ENCODE results near the gene DDX52. TPM values are rescaled to one million over a fixed set of nuclear protein-coding genes. Genes with fewer than 3 reads are reported as not detected.
A peak's percentile ranks its signal among the peaks of the same experiment; 100 is the strongest.
"Not testable (repeated sequence)": the region's sequence is repeated elsewhere in the genome, so short reads cannot be mapped to it uniquely, and the experiment has no call there.

DDX52 gene, protein sequence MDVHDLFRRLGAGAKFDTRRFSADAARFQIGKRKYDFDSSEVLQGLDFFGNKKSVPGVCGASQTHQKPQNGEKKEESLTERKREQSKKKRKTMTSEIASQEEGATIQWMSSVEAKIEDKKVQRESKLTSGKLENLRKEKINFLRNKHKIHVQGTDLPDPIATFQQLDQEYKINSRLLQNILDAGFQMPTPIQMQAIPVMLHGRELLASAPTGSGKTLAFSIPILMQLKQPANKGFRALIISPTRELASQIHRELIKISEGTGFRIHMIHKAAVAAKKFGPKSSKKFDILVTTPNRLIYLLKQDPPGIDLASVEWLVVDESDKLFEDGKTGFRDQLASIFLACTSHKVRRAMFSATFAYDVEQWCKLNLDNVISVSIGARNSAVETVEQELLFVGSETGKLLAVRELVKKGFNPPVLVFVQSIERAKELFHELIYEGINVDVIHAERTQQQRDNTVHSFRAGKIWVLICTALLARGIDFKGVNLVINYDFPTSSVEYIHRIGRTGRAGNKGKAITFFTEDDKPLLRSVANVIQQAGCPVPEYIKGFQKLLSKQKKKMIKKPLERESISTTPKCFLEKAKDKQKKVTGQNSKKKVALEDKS
- total RNA-seq (ENCODE audit: low replicate concordance) = 37.5 and 49.4 TPM in 2 replicates
- long read RNA-seq, full-length matches to known transcripts = 95 of 248 reads
- long read RNA-seq, partial matches to known transcripts = 124 of 248 reads
- long read RNA-seq, other reads (novel, unspliced or antisense) = 29 of 248 reads

DNA sequence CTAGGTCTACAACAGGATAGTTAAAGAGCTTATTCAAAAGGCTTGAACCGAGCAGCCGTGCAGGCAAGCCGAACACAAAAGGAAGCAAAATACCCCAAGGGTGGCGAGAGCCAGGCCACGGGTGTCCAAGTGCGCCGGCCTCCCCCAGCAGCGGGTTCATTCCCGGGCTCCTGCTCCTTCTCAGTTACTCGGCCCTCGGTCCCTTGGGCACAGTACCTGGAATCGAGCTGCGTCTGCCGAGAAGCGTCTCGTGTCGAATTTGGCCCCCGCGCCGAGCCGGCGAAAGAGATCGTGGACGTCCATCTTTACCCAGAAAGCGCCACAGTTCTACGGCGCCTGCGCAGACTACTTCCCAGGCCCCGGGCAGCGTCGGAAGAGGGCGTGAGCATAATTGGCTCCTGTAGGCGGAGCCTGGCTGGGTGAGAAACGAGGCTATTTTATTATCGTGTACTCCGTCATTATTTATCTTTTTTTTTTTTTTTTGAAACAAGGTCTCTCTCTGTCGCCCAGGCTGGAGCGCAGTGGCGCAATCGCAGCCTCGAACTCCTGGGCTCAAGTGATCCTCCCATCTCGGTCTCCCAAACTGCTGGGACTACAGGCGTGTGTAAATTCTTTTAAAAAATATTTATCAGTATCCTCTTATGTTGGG, at the start of gene DDX52:
Gene DDX52 (minus strand): TSS at position 329 of the 649 bp plus-strand sequence. CDS start 26 bp downstream, at position 303.
- no peaks in the 10 kb centered on the region for H3K9me3 Mint-ChIP-seq
- peaks cover 39% of the 10 kb centered on the region for H3K27me3 Mint-ChIP-seq
- peak; percentile 87 for DNase-seq (ENCODE audit: extremely low spot score, unreplicated experiment)
- H3K36me3 Mint-ChIP-seq = peaks cover 15% of the 10 kb centered on the region
- H3K27ac Mint-ChIP-seq = peak within 1 kb of the TSS; percentile 92
- H3K4me1 Mint-ChIP-seq (ENCODE audit: unreplicated experiment) = peaks cover 17% of the 10 kb centered on the region
- peak within 1 kb of the TSS; percentile 95 for H3K4me3 Mint-ChIP-seq
- TF ChIP-seq, protein P1, sequence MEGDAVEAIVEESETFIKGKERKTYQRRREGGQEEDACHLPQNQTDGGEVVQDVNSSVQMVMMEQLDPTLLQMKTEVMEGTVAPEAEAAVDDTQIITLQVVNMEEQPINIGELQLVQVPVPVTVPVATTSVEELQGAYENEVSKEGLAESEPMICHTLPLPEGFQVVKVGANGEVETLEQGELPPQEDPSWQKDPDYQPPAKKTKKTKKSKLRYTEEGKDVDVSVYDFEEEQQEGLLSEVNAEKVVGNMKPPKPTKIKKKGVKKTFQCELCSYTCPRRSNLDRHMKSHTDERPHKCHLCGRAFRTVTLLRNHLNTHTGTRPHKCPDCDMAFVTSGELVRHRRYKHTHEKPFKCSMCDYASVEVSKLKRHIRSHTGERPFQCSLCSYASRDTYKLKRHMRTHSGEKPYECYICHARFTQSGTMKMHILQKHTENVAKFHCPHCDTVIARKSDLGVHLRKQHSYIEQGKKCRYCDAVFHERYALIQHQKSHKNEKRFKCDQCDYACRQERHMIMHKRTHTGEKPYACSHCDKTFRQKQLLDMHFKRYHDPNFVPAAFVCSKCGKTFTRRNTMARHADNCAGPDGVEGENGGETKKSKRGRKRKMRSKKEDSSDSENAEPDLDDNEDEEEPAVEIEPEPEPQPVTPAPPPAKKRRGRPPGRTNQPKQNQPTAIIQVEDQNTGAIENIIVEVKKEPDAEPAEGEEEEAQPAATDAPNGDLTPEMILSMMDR (conservative IDR thresholded peaks at IDR 0.05) = peak; percentile 21

DNA sequence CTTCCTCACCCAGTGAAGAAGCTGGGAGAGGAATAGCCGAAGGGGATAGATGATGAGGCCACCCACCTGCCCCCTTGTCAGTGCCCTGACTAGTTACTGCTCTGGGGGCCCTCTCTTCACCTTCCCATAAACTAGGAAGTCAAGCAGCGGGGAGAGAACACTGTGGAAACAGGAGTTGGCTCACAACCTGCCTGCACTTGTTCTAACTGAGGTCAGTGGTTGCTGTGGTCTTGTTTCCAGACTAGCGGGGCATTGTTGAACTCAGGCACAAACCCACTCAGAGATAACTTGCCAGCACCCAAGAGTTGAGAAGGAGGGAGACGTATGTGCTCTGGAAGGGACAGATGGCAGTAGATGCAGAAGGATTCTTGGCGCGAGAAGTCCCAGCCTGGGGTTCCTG, 48.6 kb upstream of the DDX52 start:
- DNase-seq (ENCODE audit: extremely low spot score, unreplicated experiment) = no peak
- Mint-ChIP-seq H3K9me3 (peaks cover 4% of the 10 kb centered on the region), H3K27ac (no peak overlapping the region), H3K4me3 (no peak overlapping the region), H3K36me3 (no peaks in the 10 kb centered on the region), H3K4me1 (ENCODE audit: unreplicated experiment) (peaks cover 7% of the 10 kb centered on the region), H3K27me3 (no peaks in the 10 kb centered on the region)
- TF ChIP-seq, protein P1 (conservative IDR thresholded peaks at IDR 0.05) = no peak

DNA sequence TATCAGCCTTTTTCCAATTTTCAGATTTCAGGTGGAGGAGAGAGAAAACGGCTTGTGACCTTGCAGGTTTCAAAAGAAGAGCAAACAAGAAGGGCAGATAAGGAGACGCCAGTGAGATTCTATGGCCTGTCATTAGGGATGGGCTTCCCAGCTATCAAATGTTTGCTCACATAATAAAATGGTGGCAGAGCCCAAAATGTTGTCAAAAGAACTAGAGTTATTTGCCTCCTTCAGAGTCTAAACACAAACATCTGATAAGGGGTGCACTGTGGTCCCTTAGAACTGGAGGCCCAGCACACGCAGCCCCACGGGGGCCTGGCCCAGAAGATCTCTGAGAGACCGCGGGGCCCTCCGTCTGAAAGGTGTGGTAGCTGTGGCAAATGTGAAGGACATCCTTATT, 46.1 kb upstream of the DDX52 start:
- no peak for DNase-seq (ENCODE audit: extremely low spot score, unreplicated experiment)
- no peaks in the 10 kb centered on the region for H3K9me3 Mint-ChIP-seq
- peaks cover 19% of the 10 kb centered on the region for H3K4me1 Mint-ChIP-seq (ENCODE audit: unreplicated experiment)
- H3K27ac Mint-ChIP-seq = peak overlapping the region; percentile 15
- TF ChIP-seq, protein P1 (conservative IDR thresholded peaks at IDR 0.05) = no peak
- H3K4me3 Mint-ChIP-seq = no peak overlapping the region
- H3K27me3 Mint-ChIP-seq = no peaks in the 10 kb centered on the region
- H3K36me3 Mint-ChIP-seq = no peaks in the 10 kb centered on the region

DNA sequence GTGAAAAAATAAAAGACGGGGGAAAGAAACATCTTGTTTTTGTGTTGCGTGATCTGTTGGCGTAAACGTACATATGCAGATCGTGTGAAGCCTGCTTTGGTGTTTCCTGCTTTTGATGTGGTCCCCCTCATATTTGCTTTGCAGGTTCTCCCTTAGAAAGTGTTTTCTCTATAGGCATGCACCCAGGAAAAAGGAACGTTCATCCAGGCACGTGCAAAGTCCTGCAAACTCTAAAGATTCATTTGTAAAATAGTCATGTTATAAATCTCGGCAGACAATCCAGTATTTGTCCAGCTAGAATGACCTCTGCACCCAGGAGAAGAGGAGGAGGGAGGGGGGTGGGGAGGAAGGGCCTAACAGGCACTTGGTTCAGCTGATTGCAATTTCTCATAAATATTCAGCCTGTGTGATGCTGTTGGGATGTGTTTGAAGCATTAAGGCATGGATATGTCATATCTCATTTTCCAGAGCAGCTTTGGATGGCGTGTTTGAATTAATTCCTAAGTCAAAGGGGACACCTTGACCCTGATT, 40.3 kb upstream of the DDX52 start:
- no peak overlapping the region for H3K4me3 Mint-ChIP-seq
- H3K27ac Mint-ChIP-seq = no peak overlapping the region
- peaks cover 19% of the 10 kb centered on the region for H3K4me1 Mint-ChIP-seq (ENCODE audit: unreplicated experiment)
- H3K36me3 Mint-ChIP-seq = no peaks in the 10 kb centered on the region
- TF ChIP-seq, protein P1 (conservative IDR thresholded peaks at IDR 0.05) = no peak
- no peak for DNase-seq (ENCODE audit: extremely low spot score, unreplicated experiment)
- H3K27me3 Mint-ChIP-seq = no peaks in the 10 kb centered on the region
- peaks cover 2% of the 10 kb centered on the region for H3K9me3 Mint-ChIP-seq

DNA sequence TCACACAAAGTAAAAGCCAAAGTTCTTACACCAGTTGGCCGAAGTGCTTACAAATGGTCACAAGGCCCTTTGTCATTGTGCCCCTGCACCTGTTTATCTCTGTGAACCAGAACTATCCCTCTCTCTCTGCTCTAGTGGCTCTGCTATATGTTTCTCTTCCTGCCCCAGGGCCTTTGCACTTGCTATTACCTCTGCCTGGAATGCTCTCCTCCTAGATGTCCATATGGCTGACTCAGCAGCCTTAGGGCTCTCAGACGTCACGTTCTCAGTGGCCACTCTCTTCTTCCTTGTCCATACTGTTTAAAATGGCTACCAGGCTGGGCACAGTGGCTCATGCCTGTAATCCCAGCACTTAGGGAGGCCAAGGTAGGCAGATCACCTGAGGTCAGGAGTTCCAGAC, 38.8 kb upstream of the DDX52 start:
- H3K4me1 Mint-ChIP-seq (ENCODE audit: unreplicated experiment) = peaks cover 19% of the 10 kb centered on the region
- peaks cover 4% of the 10 kb centered on the region for H3K9me3 Mint-ChIP-seq
- H3K27ac Mint-ChIP-seq = no peak overlapping the region
- TF ChIP-seq, protein P1 (conservative IDR thresholded peaks at IDR 0.05) = no peak
- H3K4me3 Mint-ChIP-seq = no peak overlapping the region
- no peak for DNase-seq (ENCODE audit: extremely low spot score, unreplicated experiment)
- no peaks in the 10 kb centered on the region for H3K27me3 Mint-ChIP-seq
- H3K36me3 Mint-ChIP-seq = no peaks in the 10 kb centered on the region

DNA sequence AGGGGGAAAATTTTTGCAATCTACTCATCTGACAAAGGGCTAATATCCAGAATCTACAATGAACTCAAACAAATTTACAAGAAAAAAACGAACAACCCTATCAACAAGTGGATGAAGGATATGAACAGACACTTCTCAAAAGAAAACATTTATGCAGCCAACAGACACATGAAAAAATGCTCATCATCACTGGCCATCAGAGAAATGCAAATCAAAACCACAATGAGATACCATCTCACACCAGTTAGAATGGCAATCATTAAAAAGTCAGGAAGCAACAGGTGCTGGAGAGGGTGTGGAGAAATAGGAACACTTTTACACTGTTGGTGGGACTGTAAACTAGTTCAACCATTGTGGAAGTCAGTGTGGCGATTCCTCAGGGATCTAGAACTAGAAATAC, 36.7 kb upstream of the DDX52 start:
- H3K36me3 Mint-ChIP-seq; H3K4me3 Mint-ChIP-seq; H3K9me3 Mint-ChIP-seq; DNase-seq (ENCODE audit: extremely low spot score, unreplicated experiment); H3K27ac Mint-ChIP-seq; H3K27me3 Mint-ChIP-seq: not testable (repeated sequence)
- H3K4me1 Mint-ChIP-seq (ENCODE audit: unreplicated experiment) = peaks cover 26% of the 10 kb centered on the region

Measured in type B pancreatic cell (in vitro differentiated cells).